Astrocyte (in vitro differentiated cells and primary cell): Measurements from ENCODE around the gene B3GALT4. TPM values are rescaled to one million over a fixed set of nuclear protein-coding genes. Genes with fewer than 3 reads are reported as not detected.

Experiments
- DNase-seq: peaks from one replicate; pipeline ENCODE4 v3.0.0-alpha.2; 2010; ENCODE audit warnings: low read depth
- FAIRE-seq: peaks from 2 replicates; lab custom pipeline; 2011; peaks lifted over from hg19 to GRCh38; lab: Jason Lieb, UNC
- H2AFZ ChIP-seq: 2 replicates; pipeline ENCODE4 v1.6.0; 2012; ENCODE audit warnings: low read depth, low read length, inconsistent platforms
- H3K27ac ChIP-seq: 2 replicates; pipeline ENCODE4 v1.5.1; 2011; ENCODE audit warnings: low read depth, low read length, inconsistent platforms
- H3K27me3 ChIP-seq: 2 replicates; pipeline ENCODE4 v1.6.0; 2011; ENCODE audit warnings: low read length, inconsistent platforms; ENCODE audit not compliant: insufficient read depth
- H3K36me3 ChIP-seq: 2 replicates; pipeline ENCODE4 v1.5.1; 2011; ENCODE audit warnings: low read length, inconsistent platforms; ENCODE audit not compliant: insufficient read depth
- H3K4me1 ChIP-seq: 2 replicates; pipeline ENCODE4 v1.5.1; 2011; ENCODE audit warnings: low read length, inconsistent platforms; ENCODE audit not compliant: insufficient read depth
- H3K4me2 ChIP-seq: 2 replicates; pipeline ENCODE4 v1.6.0; 2012; ENCODE audit warnings: low read length, inconsistent platforms
- H3K4me3 ChIP-seq: 2 replicates; pipeline ENCODE4 v1.5.1; 2011; ENCODE audit warnings: low read depth, mild to moderate bottlenecking, low read length, inconsistent platforms; ENCODE audit not compliant: insufficient read depth
- H3K79me2 ChIP-seq: 2 replicates; pipeline ENCODE4 v1.6.0; 2012; ENCODE audit warnings: mild to moderate bottlenecking, low read length, inconsistent platforms; ENCODE audit not compliant: insufficient read depth
- H3K9ac ChIP-seq: 2 replicates; pipeline ENCODE4 v1.6.0; 2012; ENCODE audit warnings: mild to moderate bottlenecking, low read length, inconsistent platforms
- H3K9me3 ChIP-seq: 2 replicates; pipeline ENCODE4 v1.5.1; 2012; ENCODE audit warnings: low read depth, mild to moderate bottlenecking, low read length, inconsistent platforms; ENCODE audit not compliant: insufficient read depth
- H4K20me1 ChIP-seq: 2 replicates; pipeline ENCODE4 v1.6.0; 2012; ENCODE audit warnings: low read length, inconsistent platforms; ENCODE audit not compliant: insufficient read depth
- H3K27ac Mint-ChIP-seq: one replicate; pipeline ENCODE4 v1.8.0; 2021; ENCODE audit warnings: mild to moderate bottlenecking, mixed read lengths; ENCODE audit not compliant: unreplicated experiment
- H3K27me3 Mint-ChIP-seq: one replicate; pipeline ENCODE4 v1.8.0; 2021; ENCODE audit warnings: low read depth, mixed read lengths; ENCODE audit not compliant: unreplicated experiment
- H3K36me3 Mint-ChIP-seq: one replicate; pipeline ENCODE4 v1.8.0; 2021; ENCODE audit warnings: low read depth, mixed read lengths; ENCODE audit not compliant: unreplicated experiment
- H3K4me1 Mint-ChIP-seq: one replicate; pipeline ENCODE4 v1.8.0; 2021; ENCODE audit warnings: low read depth, mixed read lengths; ENCODE audit not compliant: unreplicated experiment
- H3K4me3 Mint-ChIP-seq: one replicate; pipeline ENCODE4 v1.8.0; 2021; ENCODE audit warnings: mild to moderate bottlenecking, moderate library complexity, mixed read lengths; ENCODE audit not compliant: unreplicated experiment
- H3K9me3 Mint-ChIP-seq: one replicate; pipeline ENCODE4 v1.8.0; 2021; ENCODE audit warnings: mild to moderate bottlenecking, mixed read lengths; ENCODE audit not compliant: unreplicated experiment
- EZH2 ChIP-seq: IDR thresholded peaks from 2 replicates; pipeline ENCODE4 v1.6.1; 2012; ENCODE audit warnings: mild to moderate bottlenecking, low read length, inconsistent platforms; ENCODE audit not compliant: insufficient read depth
- total RNA-seq: library from RNA; stranded (reverse); gene quantifications from 2 replicates; pipeline ENCODE4 v1.2.1, GENCODE V29; 2021
- TF ChIP-seq, protein P1 (sequence below): IDR thresholded peaks from 2 replicates; pipeline ENCODE4 v1.5.1; 2011; ENCODE audit warnings: low read depth, mild to moderate bottlenecking, inconsistent platforms, low read length, moderate library complexity; ENCODE audit not compliant: insufficient read depth

The B3GALT4 gene
- total RNA-seq, 1 donor from 2014 or later, result 1.5 TPM

DNA sequence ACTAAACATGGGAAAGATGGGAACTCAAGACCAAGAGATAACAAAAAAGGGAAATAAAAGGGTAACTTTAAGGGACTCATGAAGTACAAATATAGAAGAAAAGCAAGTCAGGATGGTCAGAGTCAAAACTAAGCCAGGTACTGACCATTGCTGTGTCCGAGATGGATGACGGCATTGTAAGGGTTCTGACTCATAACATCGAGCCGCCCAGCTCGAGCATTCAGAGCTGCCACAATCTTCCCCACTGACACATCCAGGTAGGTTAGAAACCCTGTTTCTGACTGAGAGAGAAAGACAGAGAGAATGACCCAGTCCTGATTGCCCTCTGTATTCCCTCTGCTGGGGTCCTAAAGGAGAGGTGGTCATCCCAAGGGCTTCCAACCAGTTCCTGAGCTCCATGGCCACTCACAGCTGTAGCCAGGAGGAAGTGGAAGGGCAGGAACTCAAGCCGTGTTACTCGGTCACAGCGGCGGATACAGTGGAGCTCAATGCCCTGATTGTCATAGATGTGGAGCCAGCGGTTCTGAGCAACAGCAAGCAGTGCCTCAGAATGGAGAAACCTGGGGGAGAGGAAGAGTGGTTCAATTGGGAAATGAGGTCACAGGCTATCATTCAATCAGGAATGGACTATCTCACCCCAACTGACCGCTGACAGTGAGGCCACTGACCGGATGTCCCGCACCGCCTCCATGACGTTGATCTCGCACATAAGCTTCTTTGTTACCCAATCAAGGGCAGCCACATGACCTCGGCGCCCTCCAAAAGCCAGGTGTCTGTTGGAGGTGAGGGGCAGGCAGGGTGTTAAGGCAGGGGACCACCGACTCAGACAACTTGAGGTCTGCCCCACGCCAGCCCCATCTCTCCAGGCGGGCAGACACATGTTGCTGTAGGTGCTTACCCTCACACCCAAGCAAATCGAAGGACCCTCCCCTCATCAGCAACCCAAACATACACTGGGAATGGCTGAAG lies 10.3 kb downstream of the B3GALT4 start:
- no peak for DNase-seq
- no peak for FAIRE-seq
- Histone ChIP-seq H3K9ac (peak overlapping the region; percentile 90), H4K20me1 (peaks cover 21% of the 10 kb centered on the region), H2AFZ (no peak overlapping the region), H3K9me3 (no peaks in the 10 kb centered on the region), H3K27ac (no peak overlapping the region), H3K27me3 (no peaks in the 10 kb centered on the region), H3K4me2 (peak overlapping the region; percentile 90), H3K4me3 (no peak overlapping the region), H3K36me3 (peaks cover 31% of the 10 kb centered on the region), H3K4me1 (peaks cover 14% of the 10 kb centered on the region), H3K79me2 (peaks cover 65% of the 10 kb centered on the region)
- TF ChIP-seq, protein P1, sequence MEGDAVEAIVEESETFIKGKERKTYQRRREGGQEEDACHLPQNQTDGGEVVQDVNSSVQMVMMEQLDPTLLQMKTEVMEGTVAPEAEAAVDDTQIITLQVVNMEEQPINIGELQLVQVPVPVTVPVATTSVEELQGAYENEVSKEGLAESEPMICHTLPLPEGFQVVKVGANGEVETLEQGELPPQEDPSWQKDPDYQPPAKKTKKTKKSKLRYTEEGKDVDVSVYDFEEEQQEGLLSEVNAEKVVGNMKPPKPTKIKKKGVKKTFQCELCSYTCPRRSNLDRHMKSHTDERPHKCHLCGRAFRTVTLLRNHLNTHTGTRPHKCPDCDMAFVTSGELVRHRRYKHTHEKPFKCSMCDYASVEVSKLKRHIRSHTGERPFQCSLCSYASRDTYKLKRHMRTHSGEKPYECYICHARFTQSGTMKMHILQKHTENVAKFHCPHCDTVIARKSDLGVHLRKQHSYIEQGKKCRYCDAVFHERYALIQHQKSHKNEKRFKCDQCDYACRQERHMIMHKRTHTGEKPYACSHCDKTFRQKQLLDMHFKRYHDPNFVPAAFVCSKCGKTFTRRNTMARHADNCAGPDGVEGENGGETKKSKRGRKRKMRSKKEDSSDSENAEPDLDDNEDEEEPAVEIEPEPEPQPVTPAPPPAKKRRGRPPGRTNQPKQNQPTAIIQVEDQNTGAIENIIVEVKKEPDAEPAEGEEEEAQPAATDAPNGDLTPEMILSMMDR, result no peak
- Mint-ChIP-seq H3K27me3 (no peaks in the 10 kb centered on the region), H3K27ac (no peak overlapping the region), H3K9me3 (peaks cover 2% of the 10 kb centered on the region), H3K36me3 (peaks cover 10% of the 10 kb centered on the region), H3K4me1 (peaks cover 22% of the 10 kb centered on the region), H3K4me3 (peak overlapping the region; percentile 99)

DNA sequence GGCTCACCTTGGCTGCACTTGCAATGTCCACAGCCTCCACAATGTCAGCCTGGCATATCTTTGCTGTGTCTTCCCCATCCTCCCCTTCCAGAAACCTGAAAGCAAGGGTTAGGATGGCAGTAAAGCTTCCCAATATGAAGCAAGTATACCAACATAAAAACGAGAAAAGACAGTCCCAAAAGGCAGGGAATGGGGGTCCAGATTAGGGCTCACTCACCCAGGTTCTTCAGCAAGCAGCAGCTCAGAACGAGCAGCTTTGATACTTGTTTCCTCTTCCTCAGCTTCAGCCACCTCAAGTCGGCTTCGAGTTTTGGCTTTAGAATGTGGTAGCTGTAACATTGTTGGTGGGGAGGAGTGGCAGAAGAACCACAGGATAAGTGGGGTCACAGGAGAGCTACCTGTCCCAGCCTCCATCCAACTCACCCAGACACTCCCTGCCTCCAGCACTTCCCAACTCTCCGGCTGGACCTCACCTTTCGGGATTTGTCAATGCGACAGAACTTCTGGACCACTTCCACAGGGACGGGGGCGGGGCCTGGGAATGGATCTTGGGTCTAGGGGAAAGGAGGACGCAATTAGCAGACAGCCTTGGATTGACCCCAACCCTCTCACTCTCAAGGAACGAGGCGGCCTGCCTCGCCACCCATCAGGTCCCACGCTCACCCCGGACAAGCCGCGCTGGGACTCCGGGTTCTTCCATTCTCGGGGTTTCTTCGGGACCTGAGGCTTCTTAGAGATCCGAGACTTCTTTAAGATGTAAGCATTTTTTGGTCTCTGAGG lies 11.4 kb downstream of the B3GALT4 start:
- Mint-ChIP-seq H3K27ac (peak overlapping the region; percentile 43), H3K27me3 (no peaks in the 10 kb centered on the region), H3K9me3 (peaks cover 2% of the 10 kb centered on the region), H3K4me3 (peak overlapping the region; percentile 99), H3K36me3 (peaks cover 7% of the 10 kb centered on the region), H3K4me1 (peaks cover 22% of the 10 kb centered on the region)
- Histone ChIP-seq H3K27me3 (no peaks in the 10 kb centered on the region), H3K36me3 (peaks cover 33% of the 10 kb centered on the region), H3K4me1 (peaks cover 14% of the 10 kb centered on the region), H3K4me3 (peak overlapping the region; percentile 96), H4K20me1 (peaks cover 16% of the 10 kb centered on the region), H3K27ac (peak overlapping the region; percentile 55), H3K4me2 (peak overlapping the region; percentile 90), H2AFZ (peak overlapping the region; percentile 86), H3K9ac (peak overlapping the region; percentile 90), H3K79me2 (peaks cover 66% of the 10 kb centered on the region), H3K9me3 (no peaks in the 10 kb centered on the region)
- no peak for DNase-seq
- TF ChIP-seq EZH2, result no peak
- TF ChIP-seq, protein P1, result no peak
- FAIRE-seq, result no peak
